ENCODE measurements around the gene OR5K2. TPM values are rescaled to one million over a fixed set of nuclear protein-coding genes. Genes with fewer than 3 reads are reported as not detected.
A peak's percentile ranks its signal among the peaks of the same experiment; 100 is the strongest.

Gene OR5K2
- total RNA-seq, 1 donor from 2014 or later = not detected

- Mint-ChIP-seq H3K9me3 (ENCODE audit: low read depth) (no peaks in the 10 kb centered on the region), H3K4me1 (ENCODE audit: low read depth) (peaks cover 4% of the 10 kb centered on the region), H3K4me3 (ENCODE audit: low read depth) (no peak overlapping the region), H3K36me3 (ENCODE audit: insufficient read depth) (no peaks in the 10 kb centered on the region), H3K27me3 (no peaks in the 10 kb centered on the region), H3K27ac (no peak overlapping the region)
- DNase-seq (ENCODE audit: low spot score, unreplicated experiment) = no peak
- TF ChIP-seq, protein P1, sequence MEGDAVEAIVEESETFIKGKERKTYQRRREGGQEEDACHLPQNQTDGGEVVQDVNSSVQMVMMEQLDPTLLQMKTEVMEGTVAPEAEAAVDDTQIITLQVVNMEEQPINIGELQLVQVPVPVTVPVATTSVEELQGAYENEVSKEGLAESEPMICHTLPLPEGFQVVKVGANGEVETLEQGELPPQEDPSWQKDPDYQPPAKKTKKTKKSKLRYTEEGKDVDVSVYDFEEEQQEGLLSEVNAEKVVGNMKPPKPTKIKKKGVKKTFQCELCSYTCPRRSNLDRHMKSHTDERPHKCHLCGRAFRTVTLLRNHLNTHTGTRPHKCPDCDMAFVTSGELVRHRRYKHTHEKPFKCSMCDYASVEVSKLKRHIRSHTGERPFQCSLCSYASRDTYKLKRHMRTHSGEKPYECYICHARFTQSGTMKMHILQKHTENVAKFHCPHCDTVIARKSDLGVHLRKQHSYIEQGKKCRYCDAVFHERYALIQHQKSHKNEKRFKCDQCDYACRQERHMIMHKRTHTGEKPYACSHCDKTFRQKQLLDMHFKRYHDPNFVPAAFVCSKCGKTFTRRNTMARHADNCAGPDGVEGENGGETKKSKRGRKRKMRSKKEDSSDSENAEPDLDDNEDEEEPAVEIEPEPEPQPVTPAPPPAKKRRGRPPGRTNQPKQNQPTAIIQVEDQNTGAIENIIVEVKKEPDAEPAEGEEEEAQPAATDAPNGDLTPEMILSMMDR (IDR thresholded peaks at IDR 0.05; ENCODE audit: unreplicated experiment) = no peak
These were observed 32.5 kb downstream of the OR5K2 start for GRCh38 chr3:98529856-98530459.

DNA sequence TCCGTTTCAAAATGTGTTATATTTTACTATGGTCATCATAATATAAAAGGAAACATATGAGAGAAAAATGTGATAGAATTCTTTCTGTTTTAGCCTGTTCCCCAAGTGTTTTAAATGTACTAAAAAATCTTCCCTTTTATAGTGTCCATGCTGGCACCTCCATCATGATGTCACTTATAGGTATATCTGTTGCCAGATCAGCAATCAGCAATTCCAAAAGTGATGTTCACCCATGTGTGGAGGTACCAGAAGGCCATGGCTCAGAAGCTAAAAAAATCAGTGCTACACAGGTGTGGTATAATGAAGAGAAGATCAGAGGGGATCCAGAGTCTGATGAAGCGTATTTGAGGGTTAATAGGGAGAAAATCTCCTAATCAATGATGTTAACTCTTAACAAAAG lies 33.2 kb downstream of the OR5K2 start:
- Mint-ChIP-seq H3K9me3 (ENCODE audit: low read depth) (no peaks in the 10 kb centered on the region), H3K27me3 (no peaks in the 10 kb centered on the region), H3K27ac (no peak overlapping the region), H3K36me3 (ENCODE audit: insufficient read depth) (no peaks in the 10 kb centered on the region), H3K4me1 (ENCODE audit: low read depth) (peaks cover 4% of the 10 kb centered on the region), H3K4me3 (ENCODE audit: low read depth) (no peak overlapping the region)
- no peak for DNase-seq (ENCODE audit: low spot score, unreplicated experiment)
- TF ChIP-seq, protein P1 (IDR thresholded peaks at IDR 0.05; ENCODE audit: unreplicated experiment) = no peak

- H3K9me3 Mint-ChIP-seq (ENCODE audit: low read depth) = no peaks in the 10 kb centered on the region
- peak within 1 kb of the TSS; percentile 71 for H3K27ac Mint-ChIP-seq
- no peaks in the 10 kb centered on the region for H3K27me3 Mint-ChIP-seq
- peaks cover 4% of the 10 kb centered on the region for H3K4me1 Mint-ChIP-seq (ENCODE audit: low read depth)
- no peak for DNase-seq (ENCODE audit: low spot score, unreplicated experiment)
- no peak within 1 kb of the TSS for H3K4me3 Mint-ChIP-seq (ENCODE audit: low read depth)
- H3K36me3 Mint-ChIP-seq (ENCODE audit: insufficient read depth) = no peaks in the 10 kb centered on the region
- TF ChIP-seq, protein P1 (IDR thresholded peaks at IDR 0.05; ENCODE audit: unreplicated experiment) = no peak
These were observed 34.3 kb downstream of the OR5K2 start, which contains the start of gene GPR15 for GRCh38 chr3:98531622-98532274. TSS of gene GPR15 (plus strand) at chr3:98531978. CDS start at chr3:98532034, 56 bp downstream.

GRCh38 chr3:98532275-98532637 lies 34.8 kb downstream of the OR5K2 start:
- H3K27ac Mint-ChIP-seq = no peak overlapping the region
- H3K4me1 Mint-ChIP-seq (ENCODE audit: low read depth) = peaks cover 4% of the 10 kb centered on the region
- no peak for DNase-seq (ENCODE audit: low spot score, unreplicated experiment)
- no peaks in the 10 kb centered on the region for H3K9me3 Mint-ChIP-seq (ENCODE audit: low read depth)
- TF ChIP-seq, protein P1 (IDR thresholded peaks at IDR 0.05; ENCODE audit: unreplicated experiment) = no peak
- no peaks in the 10 kb centered on the region for H3K36me3 Mint-ChIP-seq (ENCODE audit: insufficient read depth)
- no peaks in the 10 kb centered on the region for H3K27me3 Mint-ChIP-seq
- no peak overlapping the region for H3K4me3 Mint-ChIP-seq (ENCODE audit: low read depth)

GRCh38 chr3:98532709-98533571 lies 35.5 kb downstream of the OR5K2 start:
- Mint-ChIP-seq H3K4me1 (ENCODE audit: low read depth) (peaks cover 4% of the 10 kb centered on the region), H3K36me3 (ENCODE audit: insufficient read depth) (no peaks in the 10 kb centered on the region), H3K4me3 (ENCODE audit: low read depth) (no peak overlapping the region), H3K27me3 (no peaks in the 10 kb centered on the region), H3K9me3 (ENCODE audit: low read depth) (no peaks in the 10 kb centered on the region), H3K27ac (peak overlapping the region; percentile 71)
- no peak for DNase-seq (ENCODE audit: low spot score, unreplicated experiment)
- TF ChIP-seq, protein P1 (IDR thresholded peaks at IDR 0.05; ENCODE audit: unreplicated experiment) = no peak

All from progenitor cell of endocrine pancreas (in vitro differentiated cells).